Small intestine (tissue), 7 donors: ENCODE results near the gene CENPA. TPM values are rescaled to one million over a fixed set of nuclear protein-coding genes. Genes with fewer than 3 reads are reported as not detected.

Experiments
- DNase-seq, 2 donors: peaks; one replicate each; pipeline versions ENCODE4 v3.0.0 to v3.0.0-alpha.2; 2013
- FAIRE-seq: peaks from 2 replicates; lab custom pipeline; 2012; peaks lifted over from hg19 to GRCh38; lab: Jason Lieb, UNC
- H3K27ac ChIP-seq, 3 donors: one replicate each; pipeline ENCODE4 v1.5.1; 2013; ENCODE audit warnings: low read length in 2 of 3, mild to moderate bottlenecking in 2 of 3, control low read depth in 1 of 3, inconsistent platforms in 1 of 3, low read depth in 1 of 3, moderate library complexity in 1 of 3
- H3K27me3 ChIP-seq, 3 donors: one replicate each; pipeline ENCODE4 v1.6.1; 2013; ENCODE audit warnings: low read length in 3 of 3, inconsistent platforms in 1 of 3; ENCODE audit not compliant: control insufficient read depth in 3 of 3, insufficient read depth in 3 of 3
- H3K36me3 ChIP-seq, 3 donors: one replicate each; pipeline ENCODE4 v1.6.1; 2013; ENCODE audit warnings: low read length in 3 of 3, inconsistent platforms in 1 of 3, low read depth in 1 of 3, mild to moderate bottlenecking in 1 of 3, moderate library complexity in 1 of 3; ENCODE audit not compliant: control insufficient read depth in 3 of 3, insufficient read depth in 2 of 3
- H3K4me1 ChIP-seq, 3 donors: one replicate each; pipeline ENCODE4 v1.6.1; 2013; ENCODE audit warnings: low read length in 2 of 3, inconsistent platforms in 1 of 3, low read depth in 1 of 3, mild to moderate bottlenecking in 1 of 3, moderate library complexity in 1 of 3; ENCODE audit not compliant: control insufficient read depth in 3 of 3, insufficient read depth in 2 of 3
- H3K4me3 ChIP-seq, 3 donors: one replicate each; pipeline ENCODE4 v1.5.1; 2013; ENCODE audit warnings: low read length in 3 of 3, control low read depth in 1 of 3, inconsistent platforms in 1 of 3, low read depth in 1 of 3, mild to moderate bottlenecking in 1 of 3, moderate library complexity in 1 of 3
- H3K9me3 ChIP-seq, 2 donors: one replicate each; pipeline ENCODE4 v1.6.1; 2013; ENCODE audit warnings: low read depth in 1 of 2, low read length in 1 of 2; ENCODE audit not compliant: control insufficient read depth in 2 of 2, insufficient read depth in 1 of 2
- WGBS, 3 donors: extraction: QIAGEN DNeasy Blood & Tissue Kit; methylation state at CpG; one replicate each; pipeline ENCODE4 v1.1.7; 2013; 5-methylcytosine and 5-hydroxymethylcytosine counted together
- polyA plus RNA-seq, 4 donors: library from polyadenylated mRNA; stranded (reverse) in 3 of 4; unstranded in 1 of 4; fragments of 200-250 nt in 3 of 4; fragments of 120-200 nt in 1 of 4; gene quantifications; one replicate each; pipeline versions ENCODE4 v1.2.1 to v1.2.3, GENCODE V29; 2013
- donor health status: healthy with polysubstance abuse.
- donor health status: control.
- donor health status: control.
- donor health status: Bipolar disorder and iron deficiency.
- donor health status: healthy.

The CENPA gene
- polyA plus RNA-seq, 4 donors = 1.4 to 11.6 (median 3.2) TPM

GRCh38 chr2:26770986-26771586 is 14.8 kb upstream of the CENPA start:
- no peaks in the 10 kb centered on the region for H3K9me3 ChIP-seq
- no peak for FAIRE-seq
- H3K36me3 ChIP-seq = peaks cover 0 to 56% (median 8%) of the 10 kb centered on the region in 3 donors
- no peaks in the 10 kb centered on the region for H3K27me3 ChIP-seq
- H3K27ac ChIP-seq = peak overlapping the region in 2 of 3 donors; percentile 9 to 79
- peak in 1 of 2 donors; percentile 45 for DNase-seq
- H3K4me3 ChIP-seq = no peak overlapping the region
- peaks cover 0 to 22% (median 17%) of the 10 kb centered on the region in 3 donors for H3K4me1 ChIP-seq
- 78 to 82% (median 79%) methylated on average over 6 of the region's 6 CpGs for WGBS, 3 donors

- 41 to 56% (median 44%) methylated on average over 13 of the region's 13 CpGs for WGBS, 3 donors
- H3K4me3 ChIP-seq = no peak overlapping the region
- no peak for FAIRE-seq
Measured at GRCh38 chr2:26772064-26773001, 13.5 kb upstream of the CENPA start.

GRCh38 chr2:26776195-26776800 is 9.6 kb upstream of the CENPA start:
- Histone ChIP-seq H3K4me1 (peaks cover 0 to 16% (median 10%) of the 10 kb centered on the region in 3 donors), H3K27ac (no peak overlapping the region), H3K9me3 (no peaks in the 10 kb centered on the region), H3K4me3 (no peak overlapping the region), H3K27me3 (no peaks in the 10 kb centered on the region), H3K36me3 (peaks cover 11 to 72% (median 30%) of the 10 kb centered on the region in 3 donors)
- 93 to 98% (median 95%) methylated on average over 5 of the region's 5 CpGs for WGBS, 3 donors
- DNase-seq (no peak), FAIRE-seq (no peak)

More at GRCh38 chr2:26772064-26773001, 13.5 kb upstream of the CENPA start:
- DNase-seq = peak; percentile 55 to 85
- H3K9me3 ChIP-seq = no peaks in the 10 kb centered on the region
- peaks cover under 1 to 63% (median 17%) of the 10 kb centered on the region in 3 donors for H3K36me3 ChIP-seq
- H3K27me3 ChIP-seq = no peaks in the 10 kb centered on the region
- H3K27ac ChIP-seq = peak overlapping the region in 1 of 3 donors; percentile 79
- H3K4me1 ChIP-seq = peaks cover 0 to 22% (median 17%) of the 10 kb centered on the region in 3 donors

- Histone ChIP-seq H3K4me1 (no peaks in the 10 kb centered on the region), H3K9me3 (no peaks in the 10 kb centered on the region), H3K27ac (no peak overlapping the region), H3K4me3 (no peak overlapping the region), H3K36me3 (peaks cover 11 to 66% (median 32%) of the 10 kb centered on the region in 3 donors), H3K27me3 (no peaks in the 10 kb centered on the region)
- FAIRE-seq (no peak), DNase-seq (no peak)
- WGBS, 3 donors = 96 to 98% (median 97%) methylated on average over 16 to 18 of the region's 18 CpGs
Measured at GRCh38 chr2:26778098-26778497, 7.8 kb upstream of the CENPA start.

GRCh38 chr2:26778507-26778906 is 7.3 kb upstream of the CENPA start:
- H3K36me3 ChIP-seq = peaks cover 11 to 66% (median 32%) of the 10 kb centered on the region in 3 donors
- WGBS, 3 donors = 10 to 62% (median 32%) methylated on average over 3 of the region's 3 CpGs
- DNase-seq (no peak), FAIRE-seq (no peak)
- no peaks in the 10 kb centered on the region for H3K9me3 ChIP-seq
- peaks cover 0 to 2% (median 0%) of the 10 kb centered on the region in 3 donors for H3K4me1 ChIP-seq
- H3K27me3 ChIP-seq = no peaks in the 10 kb centered on the region
- H3K4me3 ChIP-seq = no peak overlapping the region
- H3K27ac ChIP-seq = no peak overlapping the region

GRCh38 chr2:26780203-26780760 is 5.6 kb upstream of the CENPA start:
- DNase-seq (no peak), FAIRE-seq (no peak)
- Histone ChIP-seq H3K36me3 (peaks cover 11 to 49% (median 29%) of the 10 kb centered on the region in 3 donors), H3K4me1 (peaks cover 0 to 3% (median 0%) of the 10 kb centered on the region in 3 donors), H3K9me3 (no peaks in the 10 kb centered on the region), H3K4me3 (no peak overlapping the region), H3K27ac (no peak overlapping the region), H3K27me3 (no peaks in the 10 kb centered on the region)
- 94 to 98% (median 97%) methylated on average over 4 of the region's 4 CpGs for WGBS, 3 donors

GRCh38 chr2:26782876-26783704 is 2.8 kb upstream of the CENPA start:
- Histone ChIP-seq H3K4me1 (peaks cover 0 to 4% (median 3%) of the 10 kb centered on the region in 3 donors), H3K4me3 (no peak overlapping the region), H3K36me3 (peaks cover 8 to 27% (median 10%) of the 10 kb centered on the region in 3 donors), H3K27me3 (no peaks in the 10 kb centered on the region), H3K27ac (no peak overlapping the region), H3K9me3 (no peaks in the 10 kb centered on the region)
- DNase-seq (peak in 1 of 2 donors; percentile 81), FAIRE-seq (no peak)
- 19 to 66% (median 39%) methylated on average over 12 of the region's 12 CpGs for WGBS, 3 donors
